GM08714 (cell line): ENCODE data around the gene TMUB1.
A peak's percentile ranks its signal among the peaks of the same experiment; 100 is the strongest.

Source experiments
- H3K4me3 ChIP-seq: fragments of 200-500 bp; sonication (Bioruptor generic); 2 replicates; pipeline ENCODE4 v1.5.1; 2014; ENCODE audit warnings: mild to moderate bottlenecking, low read length, inconsistent platforms
- ZNF274 ChIP-seq: IDR thresholded peaks from 2 replicates; pipeline ENCODE4 v1.6.1; 2012; ENCODE audit warnings: mild to moderate bottlenecking, low read depth, low read length

The TMUB1 gene

GRCh38 chr7:151083071-151083823, at the start of gene TMUB1:
TMUB1 (minus strand) TSS chr7:151083493; CDS start chr7:151082563, 930 bp downstream.
- no peak for TF ChIP-seq ZNF274
- H3K4me3 ChIP-seq = peak within 1 kb of the TSS; percentile 90

- no peak for TF ChIP-seq ZNF274
- H3K4me3 ChIP-seq = no peak overlapping the region
These were observed 49.3 kb upstream of the TMUB1 start for GRCh38 chr7:151132461-151133205.

GRCh38 chr7:151131592-151132293, 48.5 kb upstream of the TMUB1 start:
- TF ChIP-seq ZNF274 = no peak
- H3K4me3 ChIP-seq = no peak overlapping the region

- H3K4me3 ChIP-seq = no peak overlapping the region
- TF ChIP-seq ZNF274 = no peak
These were observed 47.9 kb upstream of the TMUB1 start for GRCh38 chr7:151131224-151131591.

- H3K4me3 ChIP-seq = no peak overlapping the region
- TF ChIP-seq ZNF274 = no peak
These were observed 47.5 kb upstream of the TMUB1 start for GRCh38 chr7:151130741-151131157.

- no peak for TF ChIP-seq ZNF274
These were observed 46.8 kb upstream of the TMUB1 start for GRCh38 chr7:151129960-151130591.

GRCh38 chr7:151129117-151129959, 46.0 kb upstream of the TMUB1 start:
- TF ChIP-seq ZNF274 = no peak
- no peak overlapping the region for H3K4me3 ChIP-seq

More at GRCh38 chr7:151129960-151130591, 46.8 kb upstream of the TMUB1 start:
- no peak overlapping the region for H3K4me3 ChIP-seq

GRCh38 chr7:151128716-151129115, 45.4 kb upstream of the TMUB1 start:
- no peak for TF ChIP-seq ZNF274

GRCh38 chr7:151128144-151128543, 44.9 kb upstream of the TMUB1 start:
- TF ChIP-seq ZNF274 = no peak
- no peak overlapping the region for H3K4me3 ChIP-seq

More at GRCh38 chr7:151128716-151129115, 45.4 kb upstream of the TMUB1 start:
- H3K4me3 ChIP-seq = no peak overlapping the region

- no peak for TF ChIP-seq ZNF274
- no peak overlapping the region for H3K4me3 ChIP-seq
These were observed 43.3 kb upstream of the TMUB1 start for GRCh38 chr7:151126491-151127137.

GRCh38 chr7:151125846-151126481, 42.7 kb upstream of the TMUB1 start:
- H3K4me3 ChIP-seq = no peak overlapping the region
- no peak for TF ChIP-seq ZNF274

GRCh38 chr7:151125470-151125845, 42.2 kb upstream of the TMUB1 start:
- no peak for TF ChIP-seq ZNF274
- H3K4me3 ChIP-seq = no peak overlapping the region
